HEK293T (cell line): ENCODE measurements around the gene CYP26B1.

Experiments used
- CTCF ChIA-PET: fragments of 350-600 bp; formaldehyde crosslinking; extraction: SDS; loops from one replicate; lab custom pipeline; 2021; ENCODE audit warnings: antibody characterized with exemption, inconsistent platforms; lab: Yijun Ruan, JAX
- POLR2A ChIA-PET: fragments of 350-600 bp; formaldehyde crosslinking; extraction: SDS; loops from one replicate; lab custom pipeline; 2020; ENCODE audit warnings: antibody characterized with exemption, inconsistent platforms; lab: Yijun Ruan, JAX
- DNase-seq: peaks from one replicate; pipeline ENCODE4 v3.0.0; 2012; ENCODE audit warnings: mixed read lengths; ENCODE audit errors: extremely low spot score
- ARNT ChIP-seq: fragments of 450-650 bp; IDR thresholded peaks from 2 replicates; pipeline ENCODE4 v1.6.1; 2017; ENCODE audit warnings: mild to moderate bottlenecking
- BHLHE40 ChIP-seq: fragments of 450-650 bp; IDR thresholded peaks from 2 replicates; pipeline ENCODE4 v1.6.1; 2016; ENCODE audit warnings: mild to moderate bottlenecking, moderate library complexity, borderline replicate concordance
- CTBP1 ChIP-seq: fragments of 450-650 bp; IDR thresholded peaks from 2 replicates; pipeline ENCODE4 v1.6.1; 2016; ENCODE audit warnings: borderline replicate concordance
- ELF4 ChIP-seq: fragments of 450-650 bp; IDR thresholded peaks from 2 replicates; pipeline ENCODE4 v1.6.1; 2017; ENCODE audit warnings: antibody characterized with exemption
- FOXA1 ChIP-seq: fragments of 450-650 bp; IDR thresholded peaks from 2 replicates; pipeline ENCODE4 v1.6.1; 2016; ENCODE audit warnings: mild to moderate bottlenecking
- FOXK2 ChIP-seq: fragments of 450-650 bp; IDR thresholded peaks from 2 replicates; pipeline ENCODE4 v1.6.1; 2016; ENCODE audit warnings: mild to moderate bottlenecking
- FOXM1 ChIP-seq: fragments of 450-650 bp; IDR thresholded peaks from 2 replicates; pipeline ENCODE4 v1.6.1; 2017; ENCODE audit warnings: mild to moderate bottlenecking, borderline replicate concordance
- HDGF ChIP-seq: fragments of 450-650 bp; IDR thresholded peaks from 2 replicates; pipeline ENCODE4 v1.6.1; 2017; ENCODE audit warnings: antibody characterized with exemption, borderline replicate concordance
- L3MBTL2 ChIP-seq: fragments of 450-650 bp; conservative IDR thresholded peaks from 2 replicates; pipeline ENCODE4 v1.6.1; 2016; ENCODE audit warnings: mild to moderate bottlenecking
- LEF1 ChIP-seq: fragments of 450-650 bp; IDR thresholded peaks from 2 replicates; pipeline ENCODE4 v1.6.1; 2017; ENCODE audit warnings: mild to moderate bottlenecking, borderline replicate concordance
- NFRKB ChIP-seq: fragments of 450-650 bp; IDR thresholded peaks from 2 replicates; pipeline ENCODE4 v1.6.1; 2016; ENCODE audit warnings: mild to moderate bottlenecking, moderate library complexity
- SP1 ChIP-seq: fragments of 450-650 bp; IDR thresholded peaks from 2 replicates; pipeline ENCODE4 v1.6.1; 2017
- SUZ12 ChIP-seq: fragments of 450-650 bp; IDR thresholded peaks from 2 replicates; pipeline ENCODE4 v1.6.1; 2016; ENCODE audit warnings: mild to moderate bottlenecking
- TARDBP ChIP-seq: fragments of 450-650 bp; IDR thresholded peaks from 2 replicates; pipeline ENCODE4 v1.6.1; 2016
- ZNF384 ChIP-seq: fragments of 450-650 bp; IDR thresholded peaks from 2 replicates; pipeline ENCODE4 v1.6.1; 2016
- TF ChIP-seq, protein P1 (sequence below): fragments of 450-650 bp; IDR thresholded peaks from 2 replicates; pipeline ENCODE4 v1.6.1; 2016

Gene CYP26B1

DNA sequence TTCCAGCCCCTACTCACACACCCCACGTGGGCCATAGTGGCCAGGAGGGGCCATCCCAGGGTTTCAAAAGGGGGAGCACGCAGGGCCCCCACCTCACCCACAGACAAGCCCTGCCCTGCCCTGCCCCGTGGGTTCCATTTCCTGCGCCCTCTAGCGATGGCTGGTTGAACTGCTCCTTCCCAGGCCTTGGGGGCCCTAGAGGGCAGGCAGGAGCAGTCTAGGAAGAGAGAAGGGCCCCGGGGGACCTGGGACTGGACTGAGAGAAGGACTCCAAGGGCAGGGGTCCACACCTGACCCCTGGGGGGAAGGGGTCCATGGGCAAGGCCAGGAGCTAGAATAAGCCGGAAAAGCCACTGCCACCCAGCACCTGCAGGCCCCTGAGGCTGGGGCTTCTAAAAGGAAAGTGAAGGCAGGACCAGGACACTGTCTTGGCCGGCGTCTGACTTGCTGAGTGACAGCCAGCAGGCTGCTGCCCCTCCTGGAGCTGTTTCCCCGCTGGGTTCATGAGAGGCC is 10.1 kb downstream of the CYP26B1 start:
- ChIA-PET POLR2A (no interaction called here), CTCF (interaction anchor here (0.6 to 1.1 kb wide), 3 partner anchors 9 to 619 kb away, joined by 3 read pairs; no protein-coding TSS in a partner anchor)
- peak; percentile 79 for DNase-seq
- TF ChIP-seq FOXM1 (no peak), NFRKB (no peak), SP1 (no peak), FOXK2 (no peak)

GRCh38 chr2:72136933-72137497 is 10.6 kb downstream of the CYP26B1 start:
- DNase-seq, result no peak
- CTCF ChIA-PET, result interaction anchor here (0.6 kb wide), 1 partner anchor 9 kb away, joined by 3 read pairs; no protein-coding TSS in a partner anchor
- POLR2A ChIA-PET, result no interaction called here
- TF ChIP-seq, protein P1, sequence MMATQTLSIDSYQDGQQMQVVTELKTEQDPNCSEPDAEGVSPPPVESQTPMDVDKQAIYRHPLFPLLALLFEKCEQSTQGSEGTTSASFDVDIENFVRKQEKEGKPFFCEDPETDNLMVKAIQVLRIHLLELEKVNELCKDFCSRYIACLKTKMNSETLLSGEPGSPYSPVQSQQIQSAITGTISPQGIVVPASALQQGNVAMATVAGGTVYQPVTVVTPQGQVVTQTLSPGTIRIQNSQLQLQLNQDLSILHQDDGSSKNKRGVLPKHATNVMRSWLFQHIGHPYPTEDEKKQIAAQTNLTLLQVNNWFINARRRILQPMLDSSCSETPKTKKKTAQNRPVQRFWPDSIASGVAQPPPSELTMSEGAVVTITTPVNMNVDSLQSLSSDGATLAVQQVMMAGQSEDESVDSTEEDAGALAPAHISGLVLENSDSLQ, result no peak
- no peak for TF ChIP-seq SUZ12
- TF ChIP-seq NFRKB, result no peak
- TF ChIP-seq BHLHE40, result no peak
- TF ChIP-seq CTBP1, result no peak
- TF ChIP-seq FOXK2, result no peak
- no peak for TF ChIP-seq ZNF384
- no peak for TF ChIP-seq HDGF
- TF ChIP-seq SP1, result no peak
- TF ChIP-seq TARDBP, result no peak
- no peak for TF ChIP-seq ARNT
- no peak for TF ChIP-seq LEF1
- TF ChIP-seq FOXM1, result no peak
- no peak for TF ChIP-seq L3MBTL2
- TF ChIP-seq FOXA1, result no peak
- no peak for TF ChIP-seq ELF4

DNA sequence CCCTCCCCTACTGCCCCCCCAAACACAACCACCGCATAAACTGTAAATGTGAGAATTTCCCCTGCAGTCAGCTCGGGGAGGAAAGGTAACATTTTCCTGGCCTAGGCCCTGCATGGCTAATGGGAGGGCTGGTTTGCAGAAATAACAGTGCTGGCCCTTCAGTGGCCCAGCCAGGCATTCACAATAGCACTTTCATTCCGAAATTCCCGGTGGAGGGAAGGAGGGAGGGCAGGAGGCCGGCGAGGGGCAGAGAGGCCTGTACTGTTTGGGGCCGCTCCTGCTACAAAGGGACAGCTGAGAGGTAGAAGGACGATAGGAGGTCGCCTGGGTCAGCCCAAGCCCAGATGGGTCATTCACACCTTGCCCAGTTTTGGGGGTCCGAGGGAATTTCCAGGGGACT is 11.3 kb downstream of the CYP26B1 start:
- DNase-seq, result no peak
- TF ChIP-seq TARDBP (no peak), SUZ12 (no peak), ELF4 (no peak), FOXK2 (no peak), ZNF384 (no peak), BHLHE40 (no peak), LEF1 (no peak), FOXA1 (no peak), HDGF (no peak), CTBP1 (no peak)
- TF ChIP-seq, protein P1, result no peak
- POLR2A ChIA-PET, result no interaction called here
- CTCF ChIA-PET, result no interaction called here

GRCh38 chr2:72135921-72136320 is 11.7 kb downstream of the CYP26B1 start:
- ChIA-PET CTCF (no interaction called here), POLR2A (no interaction called here)
- no peak for TF ChIP-seq ZNF384
- no peak for TF ChIP-seq FOXM1
- no peak for TF ChIP-seq FOXA1
- no peak for TF ChIP-seq NFRKB
- no peak for TF ChIP-seq FOXK2
- TF ChIP-seq TARDBP, result no peak
- TF ChIP-seq ELF4, result no peak
- TF ChIP-seq ARNT, result no peak
- TF ChIP-seq, protein P1, result no peak
- TF ChIP-seq SP1, result no peak
- TF ChIP-seq BHLHE40, result no peak
- no peak for TF ChIP-seq L3MBTL2
- no peak for TF ChIP-seq CTBP1
- TF ChIP-seq HDGF, result no peak
- TF ChIP-seq SUZ12, result no peak
- TF ChIP-seq LEF1, result no peak
- DNase-seq, result no peak

DNA sequence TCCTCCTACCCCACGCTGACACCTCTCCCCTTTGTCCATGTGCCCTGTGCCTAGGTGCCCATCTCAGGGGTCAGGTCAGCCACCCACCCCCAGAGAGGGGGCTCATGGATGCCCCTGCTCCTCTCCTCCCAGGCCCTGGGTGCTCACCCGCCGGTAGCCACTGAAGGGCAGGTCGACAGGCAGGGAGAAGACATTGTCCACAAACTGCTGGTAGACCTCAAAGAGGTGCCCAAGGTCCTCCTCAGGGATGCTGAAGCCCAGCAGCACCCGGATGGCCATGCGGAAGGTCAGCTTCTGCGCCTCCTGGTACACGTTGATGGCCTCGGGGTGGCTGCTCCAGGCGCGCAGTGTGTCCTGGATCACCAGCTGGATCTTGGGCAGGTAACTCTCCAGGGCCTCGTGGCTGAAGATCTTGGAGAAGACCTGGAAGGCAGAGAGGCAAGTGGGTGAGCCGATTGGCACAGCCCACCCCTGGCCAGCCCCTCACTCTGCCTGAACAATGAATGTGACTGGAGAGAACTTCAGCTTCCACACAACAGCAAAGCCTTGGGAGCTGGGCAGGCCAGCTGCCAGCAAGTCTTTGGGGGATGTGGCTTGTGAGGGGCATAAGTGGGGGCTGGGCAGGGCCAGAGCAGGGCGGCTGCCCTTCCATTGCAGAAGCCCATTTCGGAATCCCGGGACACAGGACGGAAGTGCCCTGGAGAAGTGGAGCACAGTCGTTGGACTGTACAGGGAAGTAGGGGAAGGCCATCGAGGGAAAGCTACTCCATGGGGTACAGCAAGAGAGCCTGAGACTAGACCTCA is 12.5 kb downstream of the CYP26B1 start:
- TF ChIP-seq, protein P1, result no peak
- TF ChIP-seq HDGF, result no peak
- CTCF ChIA-PET, result no interaction called here

More for the DNA sequence above, 12.5 kb downstream of the CYP26B1 start:
- DNase-seq, result no peak
- POLR2A ChIA-PET, result no interaction called here
